Myocyte (in vitro differentiated cells): ENCODE data around the gene EHMT2. TPM values are rescaled to one million over a fixed set of nuclear protein-coding genes. Genes with fewer than 3 reads are reported as not detected.
A peak's percentile ranks its signal among the peaks of the same experiment; 100 is the strongest.

Source experiments
- DNase-seq: peaks from one replicate; pipeline ENCODE4 v3.0.0-alpha.2; 2012; ENCODE audit warnings: low read depth
- total RNA-seq: library from RNA; depleted of rRNA; stranded (reverse); fragments of >200 nt; gene quantifications from 2 replicates; pipeline ENCODE4 v1.2.3, GENCODE V29; 2014

The EHMT2 gene
- total RNA-seq, 1 donor from 2014 or later = 33.7 TPM

DNA sequence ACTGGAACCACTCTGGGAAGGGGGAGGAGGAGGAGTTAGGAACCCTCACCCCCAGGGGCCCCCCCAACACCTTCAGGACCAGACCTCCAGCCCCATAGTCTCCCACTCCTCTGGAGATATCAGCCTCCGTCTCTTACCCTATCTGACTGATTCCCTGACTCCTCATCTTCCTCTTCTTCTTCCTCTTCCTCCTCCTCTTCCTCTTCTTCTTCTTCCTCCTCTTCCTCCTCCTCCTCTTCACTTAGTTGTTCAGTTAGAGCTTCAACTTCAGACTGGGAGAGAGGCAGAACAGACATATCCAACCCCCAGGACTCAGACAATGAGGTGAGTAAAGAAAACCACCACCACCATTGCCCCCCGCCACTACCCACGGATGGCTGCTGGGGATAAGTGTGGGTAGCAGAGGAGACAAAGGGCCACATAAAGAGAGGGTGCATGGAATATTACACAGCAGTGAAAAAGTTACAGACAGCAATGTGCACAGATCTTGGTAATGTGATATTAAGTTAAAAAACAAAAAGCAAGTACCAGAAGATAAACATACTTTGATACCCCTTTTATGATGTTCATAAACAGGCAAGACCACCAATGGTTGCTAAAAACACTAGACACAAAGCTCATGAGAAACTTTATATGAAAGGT lies 8.0 kb downstream of the EHMT2 start:
- no peak for DNase-seq

DNA sequence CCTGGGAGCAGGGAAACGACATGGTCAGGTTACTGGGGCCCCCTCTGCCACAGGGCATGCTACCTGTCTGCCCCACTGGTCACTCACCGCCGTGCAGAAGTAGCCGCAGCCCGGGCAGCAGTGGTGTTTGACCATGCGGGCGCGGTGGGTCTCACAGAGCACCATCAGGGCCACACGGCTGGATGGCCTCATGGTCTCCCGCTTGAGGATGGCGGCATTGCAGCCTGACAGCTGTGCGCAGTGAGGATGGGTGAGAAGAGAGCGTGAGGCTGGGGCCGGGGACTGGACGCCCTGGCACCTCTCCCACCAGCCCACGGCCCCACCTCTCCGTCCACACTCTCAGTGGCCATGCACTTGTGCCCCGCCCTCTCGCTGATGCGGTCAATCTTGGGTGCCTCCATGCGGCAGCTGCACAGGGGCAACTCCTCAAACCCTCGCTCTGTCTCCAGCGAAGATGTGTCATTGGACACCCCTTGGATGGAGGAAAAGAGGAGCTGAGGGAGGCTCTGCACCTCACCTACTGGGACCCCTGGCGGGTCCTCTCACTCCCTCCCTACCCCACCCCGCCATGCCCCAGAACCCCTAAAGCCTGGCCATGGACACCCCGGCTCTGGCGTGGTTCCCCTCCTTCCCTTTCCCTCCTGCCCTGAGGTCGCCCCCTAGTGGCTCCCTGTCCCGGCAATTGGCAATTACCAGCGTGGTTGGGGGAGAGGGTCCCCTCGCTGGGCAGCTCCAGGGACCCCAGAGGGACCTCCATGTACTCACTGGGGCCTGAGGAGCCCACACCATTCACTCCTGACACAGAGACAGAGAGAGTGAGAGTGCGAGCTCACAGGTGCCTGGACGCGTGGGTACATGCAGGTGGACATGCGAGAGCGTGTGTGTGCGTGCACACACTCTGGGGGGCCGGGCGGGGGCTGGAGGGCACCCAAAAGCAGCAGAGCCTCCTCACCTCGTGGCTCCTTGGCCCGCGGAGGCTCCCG lies 8.9 kb downstream of the EHMT2 start:
- DNase-seq = peak; percentile 29

DNA sequence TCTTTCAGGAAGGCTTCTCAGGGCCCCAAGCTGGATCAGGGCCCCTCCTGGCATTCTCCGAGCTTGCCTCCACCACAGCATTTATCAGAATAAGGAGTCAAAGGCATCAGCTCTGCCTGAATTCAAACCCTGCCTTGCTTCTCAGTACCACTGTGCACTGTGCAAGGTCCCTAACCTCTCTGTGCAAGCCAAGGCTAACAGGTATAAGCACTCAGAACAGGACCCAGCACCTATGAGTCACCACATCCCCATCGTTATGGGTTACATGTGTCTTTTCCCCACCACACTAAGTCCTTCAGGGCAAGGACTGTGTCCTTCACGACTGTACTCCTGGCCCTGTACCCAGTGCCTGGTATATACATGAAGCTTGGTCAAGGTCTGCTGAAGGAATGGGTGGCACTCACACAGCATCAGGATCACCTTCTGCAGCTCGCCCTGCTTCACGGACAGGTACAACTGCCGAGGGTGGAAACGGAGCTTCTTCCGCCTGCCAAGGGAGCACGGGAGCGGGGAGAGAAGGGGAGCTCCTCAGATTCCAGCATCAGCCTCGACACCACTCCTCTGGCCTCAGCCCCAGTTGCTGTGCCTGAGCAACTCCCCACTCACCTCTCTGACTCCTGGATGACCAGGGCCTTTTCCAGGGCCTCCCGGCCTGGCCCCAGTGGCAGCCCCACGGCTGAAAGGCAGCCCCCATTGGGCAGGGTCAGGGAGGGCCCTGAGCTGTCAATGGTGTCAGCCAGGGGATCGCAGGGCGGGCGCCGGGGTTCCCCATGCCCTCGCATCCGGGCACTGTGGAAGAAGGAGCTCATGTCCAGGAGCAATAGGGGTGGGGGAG lies 10.1 kb downstream of the EHMT2 start:
- no peak for DNase-seq

DNA sequence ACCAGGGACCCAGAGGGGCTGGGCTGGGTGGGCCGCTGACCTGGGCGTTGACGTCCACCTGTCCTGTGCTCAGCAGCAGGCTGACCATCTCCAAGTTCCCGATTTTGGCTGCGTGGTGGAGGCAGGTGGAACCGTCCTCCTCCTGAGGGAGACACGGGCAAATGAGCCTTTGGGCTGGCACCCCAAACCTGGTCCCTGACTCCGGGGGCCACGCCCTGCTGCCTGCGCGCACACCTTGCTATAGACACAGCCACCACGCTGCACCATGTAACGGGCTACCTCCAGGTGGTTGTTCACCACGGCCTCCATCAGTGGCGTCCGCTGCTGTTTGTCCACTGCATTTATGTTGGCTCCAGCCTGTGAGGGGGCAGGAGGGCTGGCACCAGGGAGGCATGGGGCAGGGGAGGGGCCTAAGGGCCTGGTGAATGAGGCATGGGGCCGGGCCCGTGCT lies 10.9 kb downstream of the EHMT2 start:
- DNase-seq = no peak

DNA sequence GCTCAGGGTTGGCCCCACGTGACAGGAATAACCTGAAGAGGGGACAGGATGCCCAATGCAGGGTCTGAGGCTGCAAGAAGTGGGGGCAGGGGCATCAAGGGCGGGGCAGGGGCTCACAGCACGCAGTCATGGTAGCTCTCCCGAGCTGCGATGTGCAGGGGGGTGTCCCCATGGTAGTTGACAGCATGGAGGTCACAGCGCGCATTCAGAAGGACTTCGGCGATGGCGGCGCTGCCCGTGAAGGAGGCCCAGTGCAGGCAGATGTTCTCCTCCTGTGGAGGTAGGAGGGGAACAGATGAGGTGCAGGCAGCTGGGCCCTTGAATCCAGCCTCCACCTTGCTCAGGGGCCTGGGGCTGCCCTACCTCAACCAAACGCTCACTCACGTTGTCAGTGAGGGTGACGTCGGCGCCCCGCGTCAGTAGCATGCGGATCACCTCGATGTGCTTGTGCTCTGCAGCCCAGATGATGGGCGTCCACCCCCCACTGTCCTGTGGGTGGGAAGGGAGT lies 12.9 kb downstream of the EHMT2 start:
- DNase-seq = no peak

GRCh38 chr6:31883676-31884075 lies 13.8 kb downstream of the EHMT2 start:
- no peak for DNase-seq

- DNase-seq = peak; percentile 93
Measured at GRCh38 chr6:31882344-31882743, 15.2 kb downstream of the EHMT2 start.

DNA sequence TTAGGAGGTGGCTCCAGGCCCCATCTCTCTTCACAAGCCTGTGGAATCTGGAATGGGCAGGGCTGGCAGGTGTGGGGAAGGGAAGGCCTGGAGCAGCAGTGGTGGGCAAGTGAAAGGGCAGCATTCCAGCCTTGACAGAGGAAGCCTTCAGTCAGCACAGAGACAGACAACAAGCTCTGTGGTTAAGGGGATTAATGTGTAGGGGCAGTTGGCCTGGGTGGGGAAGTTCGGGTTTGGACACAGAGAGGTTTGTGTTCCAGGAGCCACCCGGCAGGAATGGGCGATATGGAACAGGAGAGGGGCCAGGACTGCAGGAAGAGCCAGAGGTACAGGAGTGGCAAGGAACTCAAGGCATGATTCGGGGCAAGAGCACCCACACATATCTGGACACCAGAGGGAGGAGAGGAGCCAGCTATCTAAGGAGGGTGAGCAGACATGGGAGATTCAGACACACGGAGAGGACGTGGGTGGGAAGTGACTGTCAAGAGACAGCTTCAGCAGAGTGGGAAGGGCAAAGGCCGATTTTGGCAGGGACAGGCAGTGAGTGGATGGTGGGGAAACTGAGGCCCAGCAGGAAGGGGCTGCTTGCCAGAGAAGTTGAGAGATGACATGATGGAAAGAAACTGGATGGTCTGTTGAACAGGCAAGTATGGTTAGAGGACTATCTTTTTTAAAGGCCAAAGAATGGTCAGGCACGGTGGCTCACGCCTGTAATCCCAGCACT lies 16.2 kb downstream of the EHMT2 start:
- DNase-seq = peak; percentile 91

- DNase-seq = no peak
Measured at GRCh38 chr6:31880616-31881015, 16.9 kb downstream of the EHMT2 start.

- peak; percentile 66 for DNase-seq
Measured at GRCh38 chr6:31879901-31880300, 17.6 kb downstream of the EHMT2 start.

- no peak for DNase-seq
Measured at GRCh38 chr6:31879143-31879542, 18.4 kb downstream of the EHMT2 start.

- no peak for DNase-seq
Measured at GRCh38 chr6:31878726-31879125, 18.8 kb downstream of the EHMT2 start, which contains the start of gene SLC44A4. TSS of gene SLC44A4 (minus strand) at chr6:31878997. CDS start at chr6:31878980, 17 bp downstream.

- DNase-seq = no peak
Measured at GRCh38 chr6:31878222-31878621, 19.3 kb downstream of the EHMT2 start.

- DNase-seq = no peak
Measured at GRCh38 chr6:31877651-31878161, 19.8 kb downstream of the EHMT2 start.

DNA sequence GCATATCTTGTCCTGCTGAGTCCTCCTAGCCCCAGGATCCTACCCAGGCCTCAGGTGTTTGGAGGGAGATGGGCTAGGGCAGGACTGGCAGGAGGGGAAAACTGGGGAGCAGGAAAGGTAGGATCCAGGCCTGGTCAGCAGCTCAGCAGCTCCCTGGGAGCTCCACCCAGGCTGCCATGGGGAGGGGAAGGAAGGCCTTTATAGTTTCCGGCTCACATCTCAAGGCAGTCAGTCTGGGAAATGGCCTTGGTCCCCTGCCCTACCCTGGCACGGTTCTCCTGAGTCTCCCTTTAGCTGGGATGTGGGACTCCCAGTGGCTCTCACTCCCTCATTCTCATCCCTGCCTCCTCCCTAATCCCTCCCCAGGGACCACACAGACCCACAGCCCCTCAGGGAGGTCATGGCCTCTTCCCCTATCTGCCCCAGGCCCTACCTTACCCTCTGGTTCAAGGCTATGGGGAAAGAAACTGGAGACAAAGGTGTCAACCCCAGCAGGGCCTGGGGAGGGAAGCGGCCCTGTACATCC lies 20.3 kb downstream of the EHMT2 start:
- no peak for DNase-seq

DNA sequence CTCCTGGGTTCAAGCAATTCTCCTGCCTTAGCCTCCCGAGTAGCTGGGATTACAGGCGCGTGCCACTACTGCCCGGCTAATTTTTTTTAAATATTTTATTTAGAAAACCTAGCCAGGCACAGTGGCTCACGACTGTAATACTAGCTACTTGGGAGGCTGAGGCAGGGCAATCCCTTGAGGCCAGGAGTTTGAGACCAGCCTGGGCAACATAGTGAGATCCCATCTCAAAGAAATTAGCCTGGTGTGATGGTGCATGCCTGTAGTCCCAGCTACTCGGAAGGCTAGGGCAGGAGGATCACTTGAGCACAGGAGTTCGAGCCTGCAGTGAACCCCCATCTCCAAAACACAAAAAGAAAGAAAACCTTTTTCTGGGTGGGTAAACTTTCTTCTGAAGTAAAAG lies 21.1 kb downstream of the EHMT2 start:
- no peak for DNase-seq

DNA sequence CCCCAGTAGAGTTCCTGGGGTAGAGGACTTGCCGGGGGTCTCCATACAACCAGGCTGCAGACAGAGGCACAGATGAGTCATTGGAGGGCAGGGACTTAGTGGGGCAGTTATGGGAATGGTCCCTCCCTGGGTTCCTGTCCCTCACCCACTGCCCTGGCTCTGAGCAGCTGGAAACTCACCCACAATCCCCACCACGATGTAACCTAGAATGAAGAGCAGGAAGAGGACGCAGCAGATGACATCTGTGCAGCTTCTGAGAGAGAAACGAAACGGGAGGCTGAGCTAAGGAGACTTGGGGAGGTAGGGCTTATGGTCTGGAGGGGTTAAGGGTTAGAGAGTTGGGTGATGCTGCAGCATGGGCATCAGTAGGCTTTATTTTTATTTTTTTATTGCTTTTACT lies 21.6 kb downstream of the EHMT2 start:
- peak; percentile 67 for DNase-seq

DNA sequence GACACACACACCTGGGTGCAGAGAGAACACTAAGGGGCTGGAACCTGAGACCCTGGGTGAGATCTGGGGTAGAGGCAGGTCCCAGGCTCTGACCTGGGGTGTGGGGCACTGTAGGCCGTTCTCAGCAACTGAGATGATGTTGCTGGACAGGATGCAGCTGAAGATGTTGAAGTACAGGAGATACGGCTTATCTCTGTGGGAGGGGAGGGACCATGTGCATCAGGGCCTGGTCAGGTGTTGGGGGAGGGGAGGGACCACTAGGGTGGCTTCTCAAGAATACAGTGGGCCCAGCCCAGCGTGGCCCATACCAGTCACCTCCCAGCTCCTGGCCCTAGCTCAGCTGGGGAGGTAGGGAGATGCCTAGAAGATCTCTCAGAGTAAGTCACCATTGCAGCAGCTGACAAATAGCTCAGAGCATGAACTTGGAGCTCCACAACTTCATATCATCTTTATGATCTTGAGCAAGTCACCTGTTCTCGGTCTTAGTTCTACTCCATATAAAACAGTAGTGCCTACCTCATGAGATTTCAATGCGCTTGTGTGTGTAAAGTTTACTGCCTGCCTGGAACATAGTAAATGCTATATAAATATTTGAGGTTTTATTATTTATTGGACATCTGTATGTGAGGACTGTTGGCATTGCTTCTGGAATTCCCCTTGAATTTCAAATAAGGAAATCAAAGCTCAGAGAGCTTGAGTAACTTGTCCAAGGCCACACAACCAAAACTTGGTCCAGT lies 22.5 kb downstream of the EHMT2 start:
- DNase-seq = no peak

GRCh38 chr6:31874084-31874670 lies 23.3 kb downstream of the EHMT2 start:
- no peak for DNase-seq
